HCT116 (cell line): ENCODE results near the gene TSHZ1. TPM values are rescaled to one million over a fixed set of nuclear protein-coding genes. Genes with fewer than 3 reads are reported as not detected.

Experiments
- ATAC-seq: fragments of 200-7000 bp; cut with Tn5 transposase; 2 replicates; pipeline ENCODE4 v1.9.1; 2020; ENCODE audit warnings: mild to moderate bottlenecking, moderate library complexity
- BruUV-seq: library from RNA; stranded (reverse); fragments of 400-500 nt; replicated peaks from 2 replicates; lab custom pipeline; 2021; lab: Mats Ljungman, UMichigan
- CTCF ChIA-PET: fragments of 300-600 bp; sonication (Branson Sonifier 250); formaldehyde crosslinking; loops from one replicate; lab custom pipeline; 2021; ENCODE audit warnings: antibody characterized with exemption; lab: Charles Lee
- POLR2A ChIA-PET: fragments of 300-600, 350-600 bp; sonication (Branson Sonifier 250); formaldehyde crosslinking; loops from one replicate; lab custom pipeline; 2021; ENCODE audit warnings: antibody characterized with exemption; lab: Charles Lee
- RAD21 ChIA-PET, 2 experiments: fragments of 300-600 bp; sonication (Branson Sonifier 250); formaldehyde crosslinking; loops; one replicate each; lab custom pipeline; 2023; ENCODE audit warnings: low total read pairs in 2 of 2; ENCODE audit not compliant: uncharacterized antibody in 2 of 2, unreplicated experiment in 2 of 2, low non-redundant PET in 1 of 2; lab: Charles Lee
- DNase-seq: peaks from one replicate; pipeline ENCODE4 v3.0.0-alpha.2; 2010; ENCODE audit warnings: low read depth, low spot score
- H2AFZ ChIP-seq: fragments of 200-600 bp; shearing (Covaris generic), sonication (generic); 2 replicates; pipeline ENCODE4 v1.6.1; 2017; ENCODE audit warnings: low read depth, mixed run types, mixed read lengths, antibody characterized with exemption, low read length; ENCODE audit not compliant: poor library complexity, severe bottlenecking
- H3K27ac ChIP-seq: 2 replicates; pipeline ENCODE4 v1.5.1; 2012; ENCODE audit warnings: low read depth, low read length
- H3K27me3 ChIP-seq: fragments of 200-600 bp; sonication (generic); 2 replicates; pipeline ENCODE4 v1.6.1; 2016; ENCODE audit warnings: mixed run types, low read length, mixed read lengths; ENCODE audit not compliant: insufficient read depth
- H3K36me3 ChIP-seq, 2 experiments: fragments of 200-500 bp in 1 of 2; fragments of 200-600 bp in 1 of 2; sonication (Bioruptor generic) in 1 of 2; sonication (generic) in 1 of 2; 2 replicates each; pipeline versions ENCODE4 v1.5.1 to v1.6.1; 2014 to 2016; ENCODE audit warnings: low read length in 2 of 2, inconsistent platforms in 1 of 2, mixed read lengths in 1 of 2, mixed run types in 1 of 2; ENCODE audit not compliant: insufficient read depth in 2 of 2, control insufficient read depth in 1 of 2
- H3K4me1 ChIP-seq, 2 experiments: fragments of 200-600 bp in 1 of 2; sonication (generic) in 1 of 2; 2 replicates each; pipeline versions ENCODE4 v1.5.1 to v1.6.1; 2012 to 2017; ENCODE audit warnings: low read length in 2 of 2, inconsistent platforms in 1 of 2, mild to moderate bottlenecking in 1 of 2, mixed read lengths in 1 of 2, mixed run types in 1 of 2, moderate library complexity in 1 of 2; ENCODE audit not compliant: insufficient read depth in 2 of 2, control insufficient read depth in 1 of 2
- H3K4me2 ChIP-seq: fragments of 200-600 bp; sonication (generic); 2 replicates; pipeline ENCODE4 v1.6.1; 2017; ENCODE audit warnings: mixed run types, low read length, mixed read lengths
- H3K4me3 ChIP-seq, 2 experiments: fragments of 200-600 bp in 1 of 2; sonication (generic) in 1 of 2; replicated peaks in 1 of 2; 2 replicates each; pipeline ENCODE4 v1.5.1; 2011 to 2016; ENCODE audit warnings: low read length in 2 of 2, control low read depth in 1 of 2, low read depth in 1 of 2, mild to moderate bottlenecking in 1 of 2, mixed read lengths in 1 of 2, mixed run types in 1 of 2
- H3K79me2 ChIP-seq: fragments of 200-600 bp; sonication (generic); 2 replicates; pipeline ENCODE4 v1.6.1; 2017; ENCODE audit warnings: mild to moderate bottlenecking, mixed run types, low read length, moderate library complexity, mixed read lengths; ENCODE audit not compliant: insufficient read depth
- H3K9ac ChIP-seq: fragments of 200-600 bp; sonication (generic); 2 replicates; pipeline ENCODE4 v1.6.1; 2016; ENCODE audit warnings: low read length, mixed read lengths
- H3K9me2 ChIP-seq: fragments of 200-600 bp; sonication (generic), shearing (Covaris generic); 2 replicates; pipeline ENCODE4 v1.6.1; 2017; ENCODE audit warnings: mixed run types, mild to moderate bottlenecking, moderate library complexity; ENCODE audit not compliant: insufficient read depth
- H3K9me3 ChIP-seq, 2 experiments: fragments of 200-500 bp in 1 of 2; fragments of 200-600 bp in 1 of 2; sonication (Bioruptor generic) in 1 of 2; sonication (generic) in 1 of 2; 2 replicates each; pipeline ENCODE4 v1.6.1; 2014 to 2017; ENCODE audit warnings: low read length in 2 of 2, mixed read lengths in 2 of 2, inconsistent platforms in 1 of 2, low read depth in 1 of 2, mild to moderate bottlenecking in 1 of 2, mixed run types in 1 of 2, moderate library complexity in 1 of 2; ENCODE audit not compliant: control insufficient read depth in 1 of 2, insufficient read depth in 1 of 2
- H4K20me1 ChIP-seq: fragments of 200-600 bp; sonication (generic), shearing (Covaris generic); 2 replicates; pipeline ENCODE4 v1.6.1; 2017; ENCODE audit warnings: mixed run types, mild to moderate bottlenecking, moderate library complexity; ENCODE audit not compliant: insufficient read depth
- ATF3 ChIP-seq: IDR thresholded peaks from 2 replicates; pipeline ENCODE4 v1.6.1; 2012
- CEBPB ChIP-seq: IDR thresholded peaks from 2 replicates; pipeline ENCODE4 v1.6.1; 2012; ENCODE audit warnings: low read depth
- EGR1 ChIP-seq: IDR thresholded peaks from 2 replicates; pipeline ENCODE4 v1.6.1; 2012; ENCODE audit warnings: low read depth
- EZH2phosphoT487 ChIP-seq: fragments of 200-600 bp; IDR thresholded peaks from 2 replicates; pipeline ENCODE4 v1.6.1; 2018; ENCODE audit warnings: antibody characterized with exemption, borderline replicate concordance
- FOSL1 ChIP-seq: IDR thresholded peaks from 2 replicates; pipeline ENCODE4 v1.6.1; 2012; ENCODE audit warnings: low read depth
- JUND ChIP-seq: IDR thresholded peaks from 2 replicates; pipeline ENCODE4 v1.6.1; 2012
- POLR2A ChIP-seq: IDR thresholded peaks from 2 replicates; pipeline ENCODE4 v1.7.0; 2011; ENCODE audit warnings: borderline replicate concordance; ENCODE audit not compliant: insufficient read depth, insufficient read length; ENCODE audit errors: extremely low read depth
- POLR2AphosphoS5 ChIP-seq: IDR thresholded peaks from 2 replicates; pipeline ENCODE4 v1.6.1; 2011; ENCODE audit warnings: mild to moderate bottlenecking, low read depth, low read length, moderate library complexity
- REST ChIP-seq: IDR thresholded peaks from 2 replicates; pipeline ENCODE4 v1.6.1; 2012; ENCODE audit warnings: low read depth
- SIN3A ChIP-seq: IDR thresholded peaks from 2 replicates; pipeline ENCODE4 v1.6.1; 2012; ENCODE audit warnings: low read depth
- SRF ChIP-seq: IDR thresholded peaks from 2 replicates; pipeline ENCODE4 v1.6.1; 2012; ENCODE audit warnings: low read depth
- ZBTB33 ChIP-seq: IDR thresholded peaks from 2 replicates; pipeline ENCODE4 v1.6.1; 2011; ENCODE audit warnings: mild to moderate bottlenecking, low read length, moderate library complexity; ENCODE audit not compliant: insufficient replicate concordance; ENCODE audit errors: extremely low read depth
- intact Hi-C: fragments of 100-400 bp; cut with micrococcal nuclease; formaldehyde crosslinking; loops from 2 replicates; pipeline ENCODE4 v1.10.0; 2022
- total RNA-seq: library from RNA; stranded (reverse); gene quantifications from one replicate; pipeline ENCODE4 v1.2.1, GENCODE V29; 2021; ENCODE audit not compliant: unreplicated experiment

Gene TSHZ1
- total RNA-seq, 1 experiment from 2014 or later: 5.7 TPM

- Histone ChIP-seq H3K4me1 (no peaks in the 10 kb centered on the region), H3K36me3 (no peaks in the 10 kb centered on the region), H4K20me1 (no peaks in the 10 kb centered on the region), H3K9ac (no peak overlapping the region), H3K4me2 (no peak overlapping the region), H3K9me3 (no peaks in the 10 kb centered on the region), H3K4me3 (no peak overlapping the region), H3K9me2 (no peaks in the 10 kb centered on the region), H3K79me2 (no peaks in the 10 kb centered on the region), H2AFZ (no peak overlapping the region), H3K27me3 (no peaks in the 10 kb centered on the region), H3K27ac (no peak overlapping the region)
- intact Hi-C loops: loop anchor here (5.0 kb wide), 1 partner anchor 596 kb away; no protein-coding TSS in a partner anchor
- ChIA-PET POLR2A (no interaction called here), CTCF (no interaction called here), RAD21 (no interaction called here)
- BruUV-seq: no TSS peak
- DNase-seq (no peak), ATAC-seq (no peak)
- no peak for TF ChIP-seq REST
- TF ChIP-seq CEBPB: no peak
- no peak for TF ChIP-seq SIN3A
- TF ChIP-seq POLR2A: no peak
- TF ChIP-seq JUND: no peak
- no peak for TF ChIP-seq SRF
- no peak for TF ChIP-seq ZBTB33
- TF ChIP-seq EGR1: no peak
- TF ChIP-seq FOSL1: no peak
- no peak for TF ChIP-seq POLR2AphosphoS5
- TF ChIP-seq EZH2phosphoT487: no peak
- no peak for TF ChIP-seq ATF3
Observed at GRCh38 chr18:75248426-75249174, 38.0 kb downstream of the TSHZ1 start.
